H9 (cell line): Measurements from ENCODE around the gene DEPP1. TPM values are rescaled to one million over a fixed set of nuclear protein-coding genes. Genes with fewer than 3 reads are reported as not detected.

Experiments
- DNase-seq: peaks from one replicate; pipeline ENCODE4 v3.0.0-alpha.2; 2017
- H2AFZ ChIP-seq: one replicate; pipeline ENCODE4 v1.6.1; 2013; ENCODE audit warnings: mild to moderate bottlenecking, low read length, control low read depth, moderate library complexity
- H2AK5ac ChIP-seq: 2 replicates; pipeline ENCODE4 v1.6.1; 2013; ENCODE audit warnings: low read length, control low read depth, mixed read lengths; ENCODE audit not compliant: insufficient read length
- H2BK120ac ChIP-seq: one replicate; pipeline ENCODE4 v1.6.1; 2013; ENCODE audit warnings: low read depth, mild to moderate bottlenecking, low read length, control low read depth, inconsistent platforms; ENCODE audit not compliant: poor library complexity, severe bottlenecking
- H2BK12ac ChIP-seq: 2 replicates; pipeline ENCODE4 v1.6.1; 2013; ENCODE audit warnings: low read length, control low read depth, mixed read lengths, low read depth; ENCODE audit not compliant: insufficient read length
- H2BK15ac ChIP-seq: 2 replicates; pipeline ENCODE4 v1.6.1; 2013; ENCODE audit warnings: low read depth, low read length, control low read depth
- H2BK20ac ChIP-seq: one replicate; pipeline ENCODE4 v1.6.1; 2013; ENCODE audit warnings: low read depth, mild to moderate bottlenecking, low read length, control low read depth, inconsistent platforms; ENCODE audit not compliant: poor library complexity, severe bottlenecking
- H2BK5ac ChIP-seq: 2 replicates; pipeline ENCODE4 v1.6.1; 2013; ENCODE audit warnings: low read length, control low read depth, mixed read lengths; ENCODE audit not compliant: insufficient read length
- H3K14ac ChIP-seq: 2 replicates; pipeline ENCODE4 v1.6.1; 2013; ENCODE audit warnings: low read length, control low read depth; ENCODE audit not compliant: insufficient read depth
- H3K18ac ChIP-seq: 2 replicates; pipeline ENCODE4 v1.6.1; 2013; ENCODE audit warnings: low read depth, mild to moderate bottlenecking, mixed read lengths, low read length, control low read depth; ENCODE audit not compliant: insufficient read length
- H3K23ac ChIP-seq: 2 replicates; pipeline ENCODE4 v1.6.1; 2013; ENCODE audit warnings: low read length, control low read depth, mixed read lengths, low read depth; ENCODE audit not compliant: insufficient read length
- H3K23me2 ChIP-seq: 2 replicates; pipeline ENCODE4 v1.6.1; 2013; ENCODE audit warnings: low read depth, mild to moderate bottlenecking, mixed read lengths, low read length, control low read depth; ENCODE audit not compliant: insufficient read length, poor library complexity, severe bottlenecking
- H3K27ac ChIP-seq: 2 replicates; pipeline ENCODE4 v1.5.1; 2013; ENCODE audit warnings: low read length, control low read depth, mixed read lengths, low read depth; ENCODE audit not compliant: insufficient read length
- H3K27me3 ChIP-seq: 2 replicates; pipeline ENCODE4 v1.6.1; 2013; ENCODE audit warnings: low read length, control low read depth, inconsistent platforms; ENCODE audit not compliant: insufficient read depth
- H3K4ac ChIP-seq: 2 replicates; pipeline ENCODE4 v1.6.1; 2013; ENCODE audit warnings: low read depth, mild to moderate bottlenecking, control low read depth, inconsistent platforms, low read length, moderate library complexity
- H3K4me1 ChIP-seq: 2 replicates; pipeline ENCODE4 v1.6.1; 2013; ENCODE audit warnings: low read length, control low read depth, inconsistent platforms; ENCODE audit not compliant: insufficient read depth
- H3K4me2 ChIP-seq: 2 replicates; pipeline ENCODE4 v1.6.1; 2013; ENCODE audit warnings: low read length, control low read depth, mixed read lengths; ENCODE audit not compliant: insufficient read length, insufficient read depth
- H3K56ac ChIP-seq: 2 replicates; pipeline ENCODE4 v1.6.1; 2013; ENCODE audit warnings: low read depth, mild to moderate bottlenecking, mixed read lengths, low read length, control low read depth; ENCODE audit not compliant: insufficient read length
- H3K79me1 ChIP-seq: 2 replicates; pipeline ENCODE4 v1.6.1; 2013; ENCODE audit warnings: low read depth, mild to moderate bottlenecking, moderate library complexity, low read length, control low read depth, inconsistent platforms; ENCODE audit not compliant: insufficient read depth, poor library complexity, severe bottlenecking
- H3K79me2 ChIP-seq: 2 replicates; pipeline ENCODE4 v1.6.1; 2013; ENCODE audit warnings: low read length, control low read depth, inconsistent platforms; ENCODE audit not compliant: insufficient read depth
- H3K9ac ChIP-seq: 2 replicates; pipeline ENCODE4 v1.6.1; 2013; ENCODE audit warnings: low read length, control low read depth, mixed read lengths; ENCODE audit not compliant: insufficient read length; ENCODE audit errors: extremely low read depth
- H3K9me3 ChIP-seq: one replicate; pipeline ENCODE4 v1.6.1; 2013; ENCODE audit warnings: low read depth, low read length, inconsistent platforms; ENCODE audit not compliant: control insufficient read depth
- H3T11ph ChIP-seq: one replicate; pipeline ENCODE4 v1.6.1; 2013; ENCODE audit warnings: mild to moderate bottlenecking, low read length, control low read depth, inconsistent platforms
- H4K20me1 ChIP-seq: one replicate; pipeline ENCODE4 v1.6.1; 2013; ENCODE audit not compliant: control insufficient read depth, insufficient read length, insufficient read depth
- H4K5ac ChIP-seq: 2 replicates; pipeline ENCODE4 v1.6.1; 2013; ENCODE audit warnings: low read depth, mild to moderate bottlenecking, mixed read lengths, low read length, control low read depth; ENCODE audit not compliant: insufficient read length
- H4K8ac ChIP-seq: replicated peaks from 2 replicates; pipeline ENCODE4 v1.6.1; 2013; ENCODE audit warnings: low read length, control low read depth, mixed read lengths, low read depth; ENCODE audit not compliant: insufficient read length
- H4K91ac ChIP-seq: 2 replicates; pipeline ENCODE4 v1.6.1; 2013; ENCODE audit warnings: low read depth, mild to moderate bottlenecking, moderate library complexity, mixed read lengths, low read length, control low read depth; ENCODE audit not compliant: insufficient read length
- H3K27ac Mint-ChIP-seq, 3 experiments: 2 replicates in 2 of 3; 3 replicates in 1 of 3; pipeline ENCODE4 v1.8.0; 2020 to 2021; ENCODE audit warnings: mixed read lengths in 3 of 3, mild to moderate bottlenecking in 1 of 3, moderate library complexity in 1 of 3
- H3K27me3 Mint-ChIP-seq: 2 replicates; pipeline ENCODE4 v1.8.0; 2021; ENCODE audit warnings: low read depth, mild to moderate bottlenecking, moderate library complexity, mixed read lengths
- H3K36me3 Mint-ChIP-seq, 3 experiments: 2 replicates in 2 of 3; 3 replicates in 1 of 3; pipeline ENCODE4 v1.8.0; 2020 to 2021; ENCODE audit warnings: low read depth in 3 of 3, mixed read lengths in 3 of 3; ENCODE audit not compliant: insufficient read depth in 1 of 3
- H3K4me1 Mint-ChIP-seq, 2 experiments: 2 replicates each; pipeline ENCODE4 v1.8.0; 2020; ENCODE audit warnings: mixed read lengths in 2 of 2
- H3K4me3 Mint-ChIP-seq, 2 experiments: 2 replicates in 1 of 2; 3 replicates in 1 of 2; pipeline ENCODE4 v1.8.0; 2020 to 2021; ENCODE audit warnings: mild to moderate bottlenecking in 2 of 2, mixed read lengths in 2 of 2, moderate library complexity in 1 of 2
- H3K9me3 Mint-ChIP-seq, 2 experiments: 2 replicates in 1 of 2; 3 replicates in 1 of 2; pipeline ENCODE4 v1.8.0; 2020; ENCODE audit warnings: mild to moderate bottlenecking in 2 of 2, mixed read lengths in 2 of 2, moderate library complexity in 1 of 2
- WGBS: extraction: QIAGEN DNeasy Blood & Tissue Kit; methylation state at CpG from one replicate; pipeline ENCODE4 v1.1.7; 2013; ENCODE audit warnings: missing lambda C conversion rate, low lambda C conversion rate, mixed read lengths; ENCODE audit not compliant: insufficient read length; ENCODE audit errors: extremely low coverage; 5-methylcytosine and 5-hydroxymethylcytosine counted together
- total RNA-seq: library from RNA; stranded (reverse); gene quantifications from 2 replicates; pipeline ENCODE4 v1.2.1, GENCODE V29; 2021
- TF ChIP-seq, protein P1 (sequence below): fragments of 200-600 bp; sonication (generic); conservative IDR thresholded peaks from 3 replicates; pipeline ENCODE4 v1.8.0; 2021; ENCODE audit warnings: antibody characterized with exemption, mild to moderate bottlenecking

DEPP1 gene
- total RNA-seq, 1 experiment from 2014 or later: 2.4 TPM

DNA sequence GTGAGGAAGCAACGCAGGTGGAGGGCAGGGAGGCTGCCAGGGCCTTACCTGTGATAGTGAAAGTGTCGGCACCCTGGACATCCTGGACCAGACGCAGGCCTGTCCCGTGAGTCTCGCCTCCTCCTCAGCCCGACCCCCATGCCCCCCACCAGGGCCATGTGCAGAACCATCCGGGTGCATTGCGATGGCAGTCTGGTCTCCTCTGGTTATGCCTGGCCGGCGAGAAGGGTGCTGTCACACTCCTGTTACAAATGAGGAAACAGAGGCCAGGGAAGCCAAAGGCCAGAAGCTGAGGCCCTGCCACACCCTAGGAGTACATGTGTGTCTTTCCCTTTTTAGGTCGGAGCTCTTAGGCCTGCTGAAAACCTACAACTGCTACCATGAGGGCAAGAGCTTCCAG is 7.2 kb downstream of the DEPP1 start:
- H3K4me1 Mint-ChIP-seq: peaks cover 39 to 40% of the 10 kb centered on the region in 2 experiments
- no peak overlapping the region for H3K27ac Mint-ChIP-seq
- H3K4ac ChIP-seq: no peak overlapping the region
- no peak overlapping the region for H2BK20ac ChIP-seq
- H3K79me1 ChIP-seq: no peaks in the 10 kb centered on the region
- no peak overlapping the region for H3T11ph ChIP-seq
- H3K23ac ChIP-seq: no peak overlapping the region
- TF ChIP-seq, protein P1, sequence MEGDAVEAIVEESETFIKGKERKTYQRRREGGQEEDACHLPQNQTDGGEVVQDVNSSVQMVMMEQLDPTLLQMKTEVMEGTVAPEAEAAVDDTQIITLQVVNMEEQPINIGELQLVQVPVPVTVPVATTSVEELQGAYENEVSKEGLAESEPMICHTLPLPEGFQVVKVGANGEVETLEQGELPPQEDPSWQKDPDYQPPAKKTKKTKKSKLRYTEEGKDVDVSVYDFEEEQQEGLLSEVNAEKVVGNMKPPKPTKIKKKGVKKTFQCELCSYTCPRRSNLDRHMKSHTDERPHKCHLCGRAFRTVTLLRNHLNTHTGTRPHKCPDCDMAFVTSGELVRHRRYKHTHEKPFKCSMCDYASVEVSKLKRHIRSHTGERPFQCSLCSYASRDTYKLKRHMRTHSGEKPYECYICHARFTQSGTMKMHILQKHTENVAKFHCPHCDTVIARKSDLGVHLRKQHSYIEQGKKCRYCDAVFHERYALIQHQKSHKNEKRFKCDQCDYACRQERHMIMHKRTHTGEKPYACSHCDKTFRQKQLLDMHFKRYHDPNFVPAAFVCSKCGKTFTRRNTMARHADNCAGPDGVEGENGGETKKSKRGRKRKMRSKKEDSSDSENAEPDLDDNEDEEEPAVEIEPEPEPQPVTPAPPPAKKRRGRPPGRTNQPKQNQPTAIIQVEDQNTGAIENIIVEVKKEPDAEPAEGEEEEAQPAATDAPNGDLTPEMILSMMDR: no peak
- no peaks in the 10 kb centered on the region for H4K20me1 ChIP-seq
- no peak overlapping the region for H2BK5ac ChIP-seq
- no peaks in the 10 kb centered on the region for H3K79me2 ChIP-seq
- no peak overlapping the region for H2AFZ ChIP-seq
- H4K91ac ChIP-seq: no peak overlapping the region
- no peak overlapping the region for H3K18ac ChIP-seq
- no peak overlapping the region for H4K8ac ChIP-seq
- no peaks in the 10 kb centered on the region for H3K9me3 ChIP-seq
- H3K4me3 Mint-ChIP-seq: no peak overlapping the region
- no peak overlapping the region for H2BK120ac ChIP-seq
- no peak overlapping the region for H2BK12ac ChIP-seq
- no peak overlapping the region for H2BK15ac ChIP-seq
- no peak overlapping the region for H4K5ac ChIP-seq
- H3K27ac ChIP-seq: no peak overlapping the region
- no peaks in the 10 kb centered on the region; a peak in 1 of 5 replicates for H3K9me3 Mint-ChIP-seq
- DNase-seq: no peak
- no peak overlapping the region for H3K14ac ChIP-seq
- H3K56ac ChIP-seq: no peak overlapping the region
- peaks cover 10% of the 10 kb centered on the region for H3K4me1 ChIP-seq
- H3K27me3 ChIP-seq: no peaks in the 10 kb centered on the region
- no peak overlapping the region for H3K4me2 ChIP-seq
- H3K27me3 Mint-ChIP-seq: no peaks in the 10 kb centered on the region
- no CpG with 5 or more reads among the region's 11 CpGs for WGBS
- H2AK5ac ChIP-seq: no peak overlapping the region
- no peak overlapping the region for H3K9ac ChIP-seq
- peaks cover 4% of the 10 kb centered on the region for H3K23me2 ChIP-seq
- H3K36me3 Mint-ChIP-seq: peaks cover 5 to 27% (median 13%) of the 10 kb centered on the region in 3 experiments; a peak in 5 of 7 replicates
